SK-N-SH (cell line): Measurements from ENCODE around the gene SIL1.

Experiments used
- CTCF ChIP-seq: fragments of 200-600 bp; sonication (generic); IDR thresholded peaks from 2 replicates; pipeline ENCODE4 v1.6.1; 2017; ENCODE audit warnings: antibody characterized with exemption, mild to moderate bottlenecking, moderate library complexity
- FOSL2 ChIP-seq: IDR thresholded peaks from 2 replicates; pipeline ENCODE4 v1.4.0; 2012; ENCODE audit warnings: low read depth, mild to moderate bottlenecking, moderate library complexity, borderline replicate concordance
- FOXM1 ChIP-seq: IDR thresholded peaks from 2 replicates; pipeline ENCODE4 v1.4.0; 2012; ENCODE audit warnings: low read depth, mild to moderate bottlenecking
- GATA2 ChIP-seq: sonication (generic); formaldehyde crosslinking; IDR thresholded peaks from 2 replicates; pipeline ENCODE4 v1.5.0; 2020; ENCODE audit warnings: mild to moderate bottlenecking, missing genetic modification reagents
- MXI1 ChIP-seq: IDR thresholded peaks from 2 replicates; pipeline ENCODE4 v1.6.1; 2012; ENCODE audit warnings: mild to moderate bottlenecking, low read depth, low read length, improper control_type of control experiment
- NFIC ChIP-seq: IDR thresholded peaks from 2 replicates; pipeline ENCODE4 v1.4.0; 2012; ENCODE audit warnings: borderline replicate concordance
- PBX3 ChIP-seq: IDR thresholded peaks from 2 replicates; pipeline ENCODE4; 2012
- RFX5 ChIP-seq: IDR thresholded peaks from 2 replicates; pipeline ENCODE4 v1.6.1; 2012; ENCODE audit warnings: mild to moderate bottlenecking, improper control_type of control experiment, low read length
- SMC3 ChIP-seq: IDR thresholded peaks from 2 replicates; pipeline ENCODE4 v1.6.1; 2012; ENCODE audit warnings: low read depth, low read length, improper control_type of control experiment
- TAF1 ChIP-seq: IDR thresholded peaks from 2 replicates; pipeline ENCODE4 v1.6.1; 2012; ENCODE audit warnings: low read depth, mild to moderate bottlenecking, low read length, moderate library complexity, borderline replicate concordance
- TEAD4 ChIP-seq: IDR thresholded peaks from 2 replicates; pipeline ENCODE4 v1.4.0; 2012; ENCODE audit warnings: mild to moderate bottlenecking, borderline replicate concordance; ENCODE audit not compliant: insufficient read depth
- YY1 ChIP-seq: IDR thresholded peaks from 2 replicates; pipeline ENCODE4 v1.4.0; 2012; ENCODE audit warnings: low read depth, mild to moderate bottlenecking

DNA sequence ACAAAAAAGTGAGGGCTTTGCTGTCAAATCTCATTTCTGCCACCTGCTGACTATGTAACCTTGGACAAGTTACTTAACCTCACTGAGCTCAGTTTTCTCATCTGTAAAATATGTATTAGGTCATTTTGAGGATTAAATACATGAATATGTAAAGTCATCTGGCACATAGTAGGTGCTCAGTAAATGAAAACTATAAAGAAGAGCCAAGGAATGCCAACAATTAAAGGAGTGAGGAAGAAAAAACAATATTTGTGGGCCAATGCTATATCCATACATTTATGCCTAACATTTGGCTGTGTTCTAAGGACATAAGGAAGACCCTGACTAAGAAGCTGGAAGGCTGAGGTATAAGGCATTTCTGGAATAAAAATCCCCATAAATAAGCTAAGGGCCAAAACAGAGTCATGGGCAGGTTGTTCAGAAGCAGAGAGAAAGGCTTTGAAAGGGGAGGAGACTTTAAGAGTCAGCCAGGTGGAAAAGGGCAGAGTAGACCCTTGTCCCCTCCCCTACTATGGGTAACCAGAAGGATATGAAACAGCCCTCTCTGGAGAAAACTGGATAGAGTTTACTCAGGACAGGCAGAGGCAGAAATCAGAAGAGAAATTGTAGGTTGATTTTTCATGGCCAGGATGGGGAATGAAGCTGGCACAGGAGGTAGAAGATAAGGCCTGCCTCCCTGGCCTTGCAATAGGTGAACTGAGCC, 47.6 kb upstream of the SIL1 start:
- TF ChIP-seq CTCF: no peak
- no peak for TF ChIP-seq GATA2 (CRISPR knock-in tag)
- TF ChIP-seq RFX5: no peak
- TF ChIP-seq FOSL2: no peak
- no peak for TF ChIP-seq NFIC
- no peak for TF ChIP-seq TEAD4
- no peak for TF ChIP-seq TAF1
- no peak for TF ChIP-seq FOXM1
- TF ChIP-seq YY1: no peak
- TF ChIP-seq MXI1: no peak
- TF ChIP-seq PBX3: no peak
- no peak for TF ChIP-seq SMC3
